Osteoblast (primary cell): ENCODE results near the gene ZNF536. TPM values are rescaled to one million over a fixed set of nuclear protein-coding genes. Genes with fewer than 3 reads are reported as not detected.

Experiments used
- DNase-seq: peaks from one replicate; pipeline ENCODE4 v3.0.0; 2011; ENCODE audit warnings: low spot score, mixed read lengths; ENCODE audit not compliant: insufficient read length; ENCODE audit errors: missing footprints
- H2AFZ ChIP-seq: 2 replicates; pipeline ENCODE4 v1.6.0; 2011; ENCODE audit warnings: mild to moderate bottlenecking, low read length
- H3K27ac ChIP-seq: 2 replicates; pipeline ENCODE4 v1.5.1; 2011; ENCODE audit warnings: mild to moderate bottlenecking, low read depth, low read length, moderate library complexity
- H3K27me3 ChIP-seq: 2 replicates; pipeline ENCODE4 v1.6.0; 2012; ENCODE audit warnings: mild to moderate bottlenecking, control low read depth, inconsistent platforms, low read length, moderate library complexity; ENCODE audit not compliant: insufficient read depth
- H3K36me3 ChIP-seq: 2 replicates; pipeline ENCODE4 v1.5.1; 2011; ENCODE audit warnings: mild to moderate bottlenecking, low read length, control low read depth, moderate library complexity; ENCODE audit not compliant: insufficient read depth
- H3K4me1 ChIP-seq: 2 replicates; pipeline ENCODE4 v1.5.1; 2011; ENCODE audit warnings: mild to moderate bottlenecking, low read length, control low read depth, moderate library complexity; ENCODE audit not compliant: insufficient read depth
- H3K4me2 ChIP-seq: 2 replicates; pipeline ENCODE4 v1.6.0; 2011; ENCODE audit warnings: mild to moderate bottlenecking, low read length; ENCODE audit not compliant: insufficient read depth
- H3K4me3 ChIP-seq: fragments of 200-600 bp; sonication (generic); 3 replicates; pipeline ENCODE4 v1.5.1; 2012; ENCODE audit warnings: mild to moderate bottlenecking, low read length, inconsistent platforms; ENCODE audit not compliant: insufficient read depth
- H3K79me2 ChIP-seq: 2 replicates; pipeline ENCODE4 v1.6.0; 2012; ENCODE audit warnings: mild to moderate bottlenecking, low read length, control low read depth, inconsistent platforms; ENCODE audit not compliant: insufficient read depth
- H3K9me3 ChIP-seq: 2 replicates; pipeline ENCODE4 v1.5.1; 2011; ENCODE audit warnings: low read depth, low read length, control low read depth
- H4K20me1 ChIP-seq: 2 replicates; pipeline ENCODE4 v1.6.0; 2012; ENCODE audit warnings: mild to moderate bottlenecking, low read length, control low read depth; ENCODE audit not compliant: insufficient read depth
- total RNA-seq: library from RNA; depleted of rRNA; stranded (reverse); fragments of >200 nt; gene quantifications from 2 replicates; pipeline ENCODE4 v1.2.3, GENCODE V29; 2012
- TF ChIP-seq, protein P1 (sequence below): IDR thresholded peaks from 2 replicates; pipeline ENCODE4 v1.5.1; 2011; ENCODE audit warnings: mild to moderate bottlenecking, low read depth, low read length, moderate library complexity; ENCODE audit errors: extremely low read depth

The ZNF536 gene
- total RNA-seq, 1 donor, result not detected

DNA sequence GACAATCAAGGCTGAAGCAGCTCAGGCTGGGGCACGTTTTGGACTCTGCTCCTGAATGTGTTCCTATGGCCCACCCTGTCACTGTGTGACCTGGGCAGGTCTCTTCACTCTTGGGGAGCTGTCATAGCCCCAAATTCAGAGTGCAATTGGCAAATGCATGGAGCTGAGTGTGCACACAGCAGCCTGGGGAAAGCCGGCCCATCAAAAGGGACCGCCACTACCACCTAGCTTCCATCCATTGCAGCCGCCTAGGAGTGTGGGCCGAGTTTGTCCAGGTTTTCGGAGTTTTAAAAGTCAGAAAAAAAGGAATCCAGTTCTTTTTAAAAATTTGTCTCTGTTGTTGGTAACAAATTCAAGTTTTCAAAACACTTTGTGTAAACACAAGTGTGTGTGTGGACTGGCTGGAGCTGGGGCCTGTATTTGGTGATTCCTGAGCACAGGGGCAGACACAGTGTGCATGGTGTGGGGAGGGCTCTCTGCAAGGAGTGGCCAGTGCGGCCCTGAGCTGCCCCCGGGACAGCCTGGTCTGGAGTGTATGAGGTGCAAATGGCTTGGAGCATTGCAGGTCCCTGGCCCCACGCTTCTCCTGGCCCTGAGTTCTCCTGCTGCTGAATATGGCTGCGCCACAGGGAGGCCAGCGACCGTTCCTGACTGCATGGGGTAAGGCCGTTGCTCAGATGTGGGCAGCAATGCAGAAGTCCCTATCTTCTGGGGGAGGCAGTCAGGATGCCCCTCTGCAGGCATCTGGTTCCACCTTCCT is 13.2 kb upstream of the ZNF536 start:
- Histone ChIP-seq H3K79me2 (no peaks in the 10 kb centered on the region), H2AFZ (no peak overlapping the region), H3K4me2 (no peak overlapping the region), H3K4me1 (no peaks in the 10 kb centered on the region), H3K9me3 (no peaks in the 10 kb centered on the region), H3K27me3 (no peaks in the 10 kb centered on the region), H3K4me3 (no peak overlapping the region), H3K36me3 (no peaks in the 10 kb centered on the region), H4K20me1 (no peaks in the 10 kb centered on the region), H3K27ac (no peak overlapping the region)
- DNase-seq, result peak; percentile 35
- TF ChIP-seq, protein P1, sequence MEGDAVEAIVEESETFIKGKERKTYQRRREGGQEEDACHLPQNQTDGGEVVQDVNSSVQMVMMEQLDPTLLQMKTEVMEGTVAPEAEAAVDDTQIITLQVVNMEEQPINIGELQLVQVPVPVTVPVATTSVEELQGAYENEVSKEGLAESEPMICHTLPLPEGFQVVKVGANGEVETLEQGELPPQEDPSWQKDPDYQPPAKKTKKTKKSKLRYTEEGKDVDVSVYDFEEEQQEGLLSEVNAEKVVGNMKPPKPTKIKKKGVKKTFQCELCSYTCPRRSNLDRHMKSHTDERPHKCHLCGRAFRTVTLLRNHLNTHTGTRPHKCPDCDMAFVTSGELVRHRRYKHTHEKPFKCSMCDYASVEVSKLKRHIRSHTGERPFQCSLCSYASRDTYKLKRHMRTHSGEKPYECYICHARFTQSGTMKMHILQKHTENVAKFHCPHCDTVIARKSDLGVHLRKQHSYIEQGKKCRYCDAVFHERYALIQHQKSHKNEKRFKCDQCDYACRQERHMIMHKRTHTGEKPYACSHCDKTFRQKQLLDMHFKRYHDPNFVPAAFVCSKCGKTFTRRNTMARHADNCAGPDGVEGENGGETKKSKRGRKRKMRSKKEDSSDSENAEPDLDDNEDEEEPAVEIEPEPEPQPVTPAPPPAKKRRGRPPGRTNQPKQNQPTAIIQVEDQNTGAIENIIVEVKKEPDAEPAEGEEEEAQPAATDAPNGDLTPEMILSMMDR, result no peak

DNA sequence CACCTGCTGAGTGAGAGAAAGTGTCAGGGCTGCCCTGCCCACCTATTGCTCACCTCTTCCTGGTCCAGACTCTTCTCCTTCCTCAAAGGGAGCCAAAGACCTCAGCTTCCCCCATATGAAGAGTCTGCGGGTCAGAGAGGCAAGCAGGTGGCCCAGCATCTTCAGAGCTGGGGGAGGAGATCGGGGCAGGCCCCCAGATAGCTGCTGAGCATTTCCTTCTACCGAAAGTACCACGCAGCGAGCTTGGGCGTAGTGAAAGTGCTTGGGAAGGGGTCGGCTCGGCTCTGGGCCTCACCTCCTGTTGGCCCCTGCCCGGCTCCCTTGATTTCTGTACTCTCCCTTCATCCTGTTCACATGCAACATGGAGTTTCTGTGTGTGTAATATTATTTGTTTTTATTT is 12.2 kb upstream of the ZNF536 start:
- H3K4me3 ChIP-seq, result no peak overlapping the region
- H3K79me2 ChIP-seq, result no peaks in the 10 kb centered on the region
- TF ChIP-seq, protein P1, result no peak
- H2AFZ ChIP-seq, result no peak overlapping the region
- no peaks in the 10 kb centered on the region for H4K20me1 ChIP-seq
- H3K36me3 ChIP-seq, result no peaks in the 10 kb centered on the region
- no peaks in the 10 kb centered on the region for H3K4me1 ChIP-seq
- no peak overlapping the region for H3K4me2 ChIP-seq
- no peak overlapping the region for H3K27ac ChIP-seq
- no peaks in the 10 kb centered on the region for H3K9me3 ChIP-seq
- H3K27me3 ChIP-seq, result no peaks in the 10 kb centered on the region
- no peak for DNase-seq

DNA sequence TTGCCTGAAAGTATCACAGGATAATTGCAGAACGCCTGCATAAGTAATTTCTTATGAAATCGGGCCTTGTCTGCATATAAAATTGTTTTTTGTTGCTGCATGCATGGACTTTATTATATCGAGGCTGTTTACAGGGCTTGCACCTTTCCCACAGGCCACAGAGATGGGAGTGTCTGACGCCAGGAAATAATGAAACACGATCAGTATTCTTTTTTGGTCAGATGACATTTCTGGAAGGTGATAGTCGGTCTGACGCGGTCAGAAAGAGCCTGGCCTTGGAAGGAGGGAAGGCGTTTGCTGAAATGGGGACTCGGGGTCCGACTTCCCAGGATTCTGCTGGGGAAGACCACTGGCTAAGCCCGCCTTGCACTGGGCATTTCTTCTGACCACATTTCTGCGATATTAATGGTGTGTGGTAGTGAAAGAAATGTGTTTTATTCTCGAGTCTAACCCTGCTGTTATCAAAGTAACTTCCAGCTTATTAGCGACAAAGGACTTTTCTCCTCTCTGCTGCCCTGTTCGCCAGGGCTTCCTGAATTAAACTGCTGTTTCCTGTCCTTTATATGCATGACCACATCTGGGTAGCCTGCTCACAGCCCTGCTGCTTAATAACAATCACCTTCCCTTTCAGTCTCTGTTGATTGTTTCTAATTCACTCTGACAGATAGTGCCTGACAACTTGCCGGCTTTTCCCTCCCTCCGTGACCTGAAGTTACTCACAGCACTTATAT is 11.6 kb upstream of the ZNF536 start:
- no peak overlapping the region for H2AFZ ChIP-seq
- H3K4me3 ChIP-seq, result no peak overlapping the region
- TF ChIP-seq, protein P1, result no peak
- no peaks in the 10 kb centered on the region for H4K20me1 ChIP-seq
- peak; percentile 73 for DNase-seq
- H3K36me3 ChIP-seq, result no peaks in the 10 kb centered on the region
- H3K4me2 ChIP-seq, result no peak overlapping the region
- no peak overlapping the region for H3K27ac ChIP-seq
- H3K9me3 ChIP-seq, result no peaks in the 10 kb centered on the region
- no peaks in the 10 kb centered on the region for H3K4me1 ChIP-seq
- no peaks in the 10 kb centered on the region for H3K27me3 ChIP-seq
- H3K79me2 ChIP-seq, result no peaks in the 10 kb centered on the region

DNA sequence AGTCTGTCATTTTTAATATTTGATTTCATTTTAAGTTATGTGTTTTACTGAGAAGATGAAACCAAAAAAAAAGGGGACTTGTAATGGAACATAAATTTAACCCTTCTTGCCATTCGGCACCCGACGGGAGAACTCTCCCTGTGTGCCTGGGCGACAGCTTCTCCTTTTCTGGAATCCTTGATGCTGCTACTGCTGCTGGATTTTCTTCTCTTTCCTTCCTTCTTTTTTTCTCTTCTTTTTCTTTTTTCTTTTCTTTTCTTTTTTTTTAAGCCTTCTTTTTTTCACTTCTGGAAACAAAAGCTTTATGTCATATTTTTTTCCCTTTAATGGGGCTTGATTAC is 11.1 kb upstream of the ZNF536 start:
- Histone ChIP-seq H3K4me3 (no peak overlapping the region), H3K27me3 (no peaks in the 10 kb centered on the region), H4K20me1 (no peaks in the 10 kb centered on the region), H3K36me3 (no peaks in the 10 kb centered on the region), H2AFZ (no peak overlapping the region), H3K79me2 (no peaks in the 10 kb centered on the region), H3K9me3 (no peaks in the 10 kb centered on the region), H3K4me2 (no peak overlapping the region), H3K27ac (no peak overlapping the region), H3K4me1 (no peaks in the 10 kb centered on the region)
- DNase-seq, result no peak
- TF ChIP-seq, protein P1, result no peak
